NK-92 (cell line): Measurements from ENCODE around the gene CENPH.
"Not testable (repeated sequence)": the region's sequence is repeated elsewhere in the genome, so short reads cannot be mapped to it uniquely, and the experiment has no call there.

Experiments used
- DNase-seq: peaks from one replicate; lab custom pipeline; 2025; ENCODE audit not compliant: unreplicated experiment; lab: John Stamatoyannopoulos, UW

CENPH gene

GRCh38 chr5:69245031-69245430 lies 55.6 kb downstream of the CENPH start:
- DNase-seq, result no peak

DNA sequence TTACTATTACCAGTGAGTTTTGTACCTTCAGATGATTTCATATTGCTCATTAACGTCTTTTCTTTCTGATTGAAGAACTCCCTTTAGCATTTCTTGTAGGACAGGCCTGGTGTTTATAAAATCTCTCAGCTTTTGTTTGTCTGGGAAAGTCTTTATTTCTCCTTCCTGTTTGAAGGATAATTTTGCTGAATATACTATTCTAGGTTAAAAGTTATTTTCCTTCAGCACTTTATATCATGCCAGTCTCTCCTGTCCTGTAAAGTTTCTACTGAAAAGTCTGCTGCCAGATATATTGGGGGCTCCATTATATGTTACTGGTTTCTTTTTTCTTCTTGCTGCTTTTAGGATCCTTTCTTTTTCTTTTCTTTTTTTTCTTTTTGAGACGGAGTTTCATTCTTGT lies 58.6 kb downstream of the CENPH start:
- DNase-seq, result no peak

- DNase-seq, result no peak
Measured at GRCh38 chr5:69250593-69250992, 61.2 kb downstream of the CENPH start.

DNA sequence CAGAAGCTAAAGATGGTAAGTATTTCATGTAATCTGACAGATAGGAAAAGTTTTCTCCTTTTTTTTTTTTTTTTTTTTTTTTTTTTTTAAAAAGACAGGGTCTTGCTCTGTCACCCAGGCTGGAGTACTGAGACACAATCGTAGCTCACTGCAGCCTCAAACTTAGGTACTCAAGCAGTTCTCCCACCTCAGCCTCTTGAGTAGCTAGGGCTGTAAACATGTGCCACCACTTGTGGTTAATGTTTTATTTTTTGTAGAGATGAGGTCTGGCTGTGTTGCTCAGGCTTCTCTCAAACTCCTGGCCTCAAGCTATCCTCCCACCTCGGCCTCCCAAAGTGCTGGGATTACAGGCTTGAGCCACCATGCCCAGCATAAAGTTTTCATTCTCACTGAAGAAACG lies 63.1 kb downstream of the CENPH start:
- no peak for DNase-seq

DNA sequence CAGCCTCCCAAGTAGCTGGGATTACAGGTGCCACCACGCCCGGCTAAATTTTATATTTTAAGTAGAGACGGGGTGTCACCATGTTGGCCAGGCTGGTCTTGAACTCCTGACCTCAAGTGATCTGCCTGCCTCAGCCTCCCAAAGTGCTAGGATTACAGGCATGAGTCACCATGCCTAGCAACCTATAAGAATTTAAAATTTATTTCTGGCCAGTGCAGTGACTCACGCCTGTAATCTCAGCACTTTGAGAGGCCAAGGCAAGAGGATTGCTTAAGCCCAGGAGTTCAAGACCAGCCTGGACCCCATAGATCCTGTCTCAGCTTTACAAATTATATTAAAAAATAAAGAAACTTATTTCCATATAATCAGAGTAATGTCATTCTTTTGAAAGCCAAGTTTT lies 66.6 kb downstream of the CENPH start:
- DNase-seq, result not testable (repeated sequence)

DNA sequence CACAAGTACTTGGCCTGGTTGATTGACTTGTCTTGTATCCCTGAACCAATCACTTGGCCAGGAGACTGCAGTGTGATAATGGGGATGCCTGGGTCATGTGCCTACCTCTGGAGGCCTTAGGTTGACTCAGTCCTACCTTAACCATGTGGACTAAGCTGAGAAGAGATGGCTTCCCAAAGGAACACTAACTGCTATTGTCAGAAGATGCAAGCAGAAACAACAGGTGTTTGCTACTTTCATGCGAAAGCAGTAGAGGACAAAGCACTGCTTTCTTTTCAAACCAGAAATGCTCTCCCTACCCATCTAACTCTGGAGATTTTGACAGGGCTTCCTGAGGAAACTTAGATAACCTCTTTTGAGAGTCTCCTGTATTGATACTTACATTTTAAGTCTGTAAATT lies 68.2 kb downstream of the CENPH start:
- DNase-seq, result no peak
